Stimulated activated CD8-positive, alpha-beta memory T cell treated with anti-CD3 and anti-CD28 coated beads, Interleukin-15, amount 100 ng/mL, for 4 hours (primary cell): ENCODE measurements around the gene CFAP52.
"Not testable (repeated sequence)": the region's sequence is repeated elsewhere in the genome, so short reads cannot be mapped to it uniquely, and the experiment has no call there.

ENCODE experiments used
- DNase-seq, 2 donors: peaks; one replicate each; pipeline ENCODE4 v3.0.0-alpha.2; 2020; ENCODE audit warnings: low read depth in 2 of 2

Gene CFAP52

DNA sequence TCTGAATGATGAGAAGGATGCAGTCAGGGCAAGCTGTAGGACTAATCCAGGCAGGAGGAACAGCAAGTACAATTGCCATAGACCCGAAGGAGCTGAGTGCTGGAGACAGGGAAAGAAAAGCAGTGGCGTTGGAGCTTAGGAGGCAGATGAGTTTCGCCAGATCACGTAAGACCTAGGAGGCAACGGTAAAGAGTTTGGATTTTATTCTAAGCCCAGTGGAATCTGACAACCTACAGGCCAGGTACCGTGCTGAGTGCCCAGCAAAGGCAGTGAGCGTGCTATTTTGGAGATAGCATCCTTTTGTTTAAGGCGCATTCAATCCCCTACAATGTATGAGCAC, 70.1 kb downstream of the CFAP52 start:
- no peak for DNase-seq

DNA sequence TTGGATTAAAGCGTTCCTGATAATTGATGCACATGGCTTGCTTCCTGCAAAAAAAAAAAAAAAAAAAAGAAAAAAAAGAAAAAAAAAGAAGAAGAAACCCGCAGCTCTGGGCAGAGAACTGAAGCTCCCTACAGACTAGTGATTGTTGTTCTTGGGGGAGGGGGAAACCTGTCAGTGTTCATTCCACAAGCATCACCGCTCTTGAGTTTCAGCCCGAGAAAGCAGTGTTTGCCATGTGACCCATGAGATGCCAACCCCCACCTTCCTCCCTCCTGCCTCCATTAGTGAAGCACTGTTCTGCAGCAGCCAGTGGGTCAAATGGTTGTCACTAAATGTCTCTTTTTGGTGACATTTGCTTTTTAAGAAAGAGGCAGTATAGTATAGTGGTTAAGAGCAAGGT, 70.6 kb downstream of the CFAP52 start:
- DNase-seq, result no peak

DNA sequence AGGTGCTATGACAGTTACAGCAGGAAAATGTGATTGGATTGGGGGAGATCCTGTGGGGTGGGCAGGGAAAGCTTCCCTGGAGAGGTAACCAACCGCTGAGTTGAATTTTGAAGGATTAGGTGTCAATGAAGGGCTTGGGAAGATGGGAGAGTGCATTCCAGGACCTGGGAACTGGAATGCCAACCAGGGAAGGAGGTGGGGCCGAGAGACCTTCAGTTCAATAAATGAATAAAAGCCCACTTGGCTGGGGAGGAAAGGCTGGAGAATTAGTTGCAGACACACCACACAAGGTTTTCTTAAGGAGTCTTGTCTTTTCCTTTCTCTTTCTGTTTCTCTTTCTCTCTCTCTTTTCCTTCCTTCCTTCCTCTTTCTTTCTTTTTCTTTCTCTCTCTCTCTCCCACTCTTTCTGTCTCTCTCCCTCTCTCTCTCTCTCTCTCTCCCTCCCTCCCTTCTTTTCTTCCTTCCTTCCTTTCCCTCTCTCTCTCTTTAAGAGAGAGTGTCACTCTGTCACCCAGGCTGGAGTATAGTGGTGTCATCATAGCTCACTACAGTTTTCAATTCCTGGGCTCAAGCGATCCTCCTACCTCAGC, 72.2 kb downstream of the CFAP52 start:
- no peak for DNase-seq

DNA sequence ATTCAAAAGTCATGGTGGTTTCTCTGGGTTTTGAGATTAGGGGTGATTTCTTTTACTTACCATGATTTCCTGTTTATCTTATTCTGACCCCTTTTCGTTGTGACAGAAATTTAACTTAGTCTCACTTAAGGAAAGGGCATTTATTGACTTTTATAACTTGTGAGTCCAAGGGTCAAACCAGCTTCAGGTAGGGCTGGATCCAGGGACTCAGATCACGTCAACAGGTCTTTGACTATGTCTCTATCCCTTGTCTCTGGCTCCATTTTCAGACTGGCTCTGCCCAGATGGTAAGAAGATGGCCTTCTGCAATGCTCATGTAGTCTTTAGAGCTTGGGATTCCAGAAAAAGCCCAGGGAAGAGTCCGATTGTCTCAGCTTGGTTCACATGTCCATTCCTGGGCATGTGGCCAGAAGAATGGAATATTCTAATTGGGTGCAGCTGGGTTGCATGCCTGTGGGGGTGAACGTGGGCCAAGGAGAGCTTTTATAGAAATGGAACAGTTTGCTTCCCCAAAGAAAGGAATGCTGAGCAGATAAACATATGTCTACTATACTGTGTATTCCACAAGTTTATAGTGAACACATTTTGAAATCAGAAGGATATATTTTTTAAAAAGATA, 82.3 kb downstream of the CFAP52 start:
- no peak for DNase-seq

DNA sequence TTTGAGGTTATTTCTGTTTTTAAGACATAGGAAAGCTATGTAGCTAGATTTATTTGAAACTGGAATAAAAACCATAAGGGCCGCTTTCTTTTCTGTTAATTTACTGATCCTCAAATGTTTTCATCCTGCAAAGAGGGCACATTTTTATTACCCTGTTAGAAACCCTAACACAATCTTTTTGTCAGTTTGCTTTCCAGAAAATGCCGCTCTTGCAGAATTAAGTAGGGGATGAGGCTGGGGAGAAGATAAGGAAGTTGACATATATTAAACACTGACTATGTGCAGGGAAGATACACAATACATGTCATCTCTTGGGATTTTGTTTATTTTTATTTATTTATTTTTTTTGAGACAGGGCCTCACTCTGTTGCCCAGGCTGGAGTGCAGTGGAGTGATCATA, 84.6 kb downstream of the CFAP52 start:
- no peak for DNase-seq

DNA sequence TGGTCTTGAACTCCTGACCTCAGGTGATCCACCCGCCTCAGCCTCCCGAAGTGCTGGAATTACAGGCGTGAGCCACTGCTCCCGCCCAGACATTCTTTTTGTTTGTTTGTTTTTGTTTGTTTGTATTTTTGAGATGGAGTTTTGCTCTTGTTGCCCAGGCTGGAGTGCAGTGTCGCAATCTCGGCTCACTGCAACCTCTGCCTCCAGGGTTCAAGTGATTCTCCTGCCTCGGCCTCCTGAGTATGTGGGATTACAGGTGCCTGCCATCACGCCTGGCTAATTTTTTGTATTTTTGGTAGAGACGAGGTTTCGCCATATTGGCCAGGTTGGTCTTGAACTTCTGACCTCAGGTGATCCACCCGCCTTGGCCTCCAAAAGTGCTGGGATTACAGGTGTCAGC, 87.1 kb downstream of the CFAP52 start:
- DNase-seq, result not testable (repeated sequence)

DNA sequence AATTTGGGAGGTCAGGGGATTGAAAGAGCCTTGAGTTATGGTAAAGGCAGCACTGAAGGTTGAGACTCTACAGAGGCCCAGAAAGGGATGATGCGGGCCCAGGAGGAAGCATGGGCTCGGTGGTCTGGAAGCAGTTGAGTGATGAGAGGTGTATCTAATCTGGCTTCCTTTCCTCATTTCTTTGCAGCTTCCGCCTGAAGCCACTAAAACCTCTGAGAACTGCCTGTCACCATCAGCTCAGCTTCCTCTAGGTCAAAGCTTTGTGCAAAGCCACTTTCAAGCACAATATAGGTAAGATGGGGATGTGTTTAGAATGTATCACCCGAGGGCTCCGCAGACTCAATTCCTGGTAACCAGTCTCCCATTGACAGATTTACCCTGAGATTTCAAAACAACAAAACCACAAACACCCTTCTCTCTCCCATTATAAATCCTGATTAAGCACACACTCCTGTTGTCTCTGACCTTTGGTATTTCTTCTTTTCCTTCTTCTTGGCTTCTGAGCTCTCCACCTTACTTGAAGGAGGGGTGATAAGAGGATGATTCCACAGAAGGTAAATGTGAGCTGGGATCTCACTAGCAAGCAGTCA, 90.1 kb downstream of the CFAP52 start:
- DNase-seq, result no peak

DNA sequence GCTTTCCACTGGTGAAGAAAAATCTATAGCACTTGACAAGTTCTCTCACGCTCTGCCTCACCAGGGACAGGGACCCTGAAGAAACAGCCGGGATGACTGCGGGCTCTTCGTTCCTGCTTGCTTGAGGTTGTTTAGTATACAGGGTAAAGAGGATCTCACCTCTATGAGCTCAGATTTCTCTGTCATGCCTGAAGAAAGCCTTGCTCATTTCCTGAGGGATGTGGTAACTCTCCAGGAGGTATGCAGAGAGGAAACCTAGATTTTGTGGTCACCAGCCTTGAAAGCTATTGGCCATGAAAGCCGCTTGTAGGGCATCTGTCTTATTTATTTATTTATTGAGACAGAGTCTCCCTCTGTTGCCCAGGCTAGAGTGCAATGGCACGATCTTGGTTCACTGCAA, 92.1 kb downstream of the CFAP52 start:
- no peak for DNase-seq

DNA sequence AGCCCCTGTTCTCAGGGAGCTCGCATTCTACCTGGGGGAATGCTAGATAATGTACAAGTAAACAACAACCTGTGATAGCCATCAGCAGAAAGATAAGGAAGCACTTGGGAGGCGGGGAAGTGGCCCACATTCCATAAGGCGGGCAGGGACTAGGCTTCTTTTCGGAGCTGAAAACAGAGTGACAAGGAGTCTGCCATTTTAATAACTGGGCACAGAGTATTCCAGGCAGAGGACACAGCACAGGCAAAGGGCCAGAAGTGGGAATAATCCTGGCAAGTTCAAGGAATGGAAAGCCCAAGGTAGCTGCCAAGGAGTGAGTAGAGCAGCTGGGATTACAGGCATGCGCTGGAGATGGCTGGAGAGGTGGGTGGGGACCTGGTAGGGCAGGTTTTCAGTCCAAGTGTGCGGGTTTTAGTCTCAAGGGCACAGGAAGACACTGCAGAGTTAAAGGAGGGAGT, 93.1 kb downstream of the CFAP52 start:
- no peak for DNase-seq

DNA sequence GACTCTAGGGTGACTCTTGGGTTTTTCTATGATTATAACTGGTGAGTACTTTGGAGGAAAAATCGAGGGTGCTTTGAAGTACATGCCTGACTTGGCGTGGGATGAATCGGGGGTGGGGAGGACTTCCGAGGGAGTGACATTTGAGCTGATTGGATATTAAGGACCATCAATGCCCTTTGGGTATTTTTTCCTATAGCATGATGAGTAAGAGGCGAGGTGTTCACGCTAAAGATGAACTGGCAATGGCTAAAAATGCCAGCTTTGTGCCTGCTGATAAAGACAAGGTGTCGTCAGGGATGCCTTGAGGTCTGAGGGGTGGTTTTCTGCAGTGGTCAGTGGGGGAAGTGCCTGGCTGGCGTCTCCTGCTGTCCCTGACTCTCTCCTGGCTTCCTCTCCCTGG, 94.2 kb downstream of the CFAP52 start:
- no peak for DNase-seq

DNA sequence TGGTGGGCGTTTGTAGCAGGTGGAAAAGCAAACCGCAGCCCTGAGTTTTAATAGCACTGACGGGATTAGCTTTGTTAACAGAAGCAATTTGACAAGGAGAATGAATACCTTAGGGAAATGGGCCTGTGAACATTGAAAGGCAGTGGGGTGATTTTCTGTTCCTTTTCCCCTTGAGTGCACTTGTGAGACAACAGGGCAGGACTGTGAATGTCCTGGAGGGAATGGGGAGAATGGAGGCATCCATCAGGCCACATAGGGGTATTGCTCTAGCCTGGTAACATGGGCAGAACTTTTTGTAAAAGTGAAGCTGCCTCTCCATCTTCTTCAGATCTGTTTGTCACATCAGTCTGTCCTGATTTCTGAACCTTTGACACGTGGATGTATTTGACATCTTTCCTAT, 95.1 kb downstream of the CFAP52 start:
- no peak for DNase-seq

DNA sequence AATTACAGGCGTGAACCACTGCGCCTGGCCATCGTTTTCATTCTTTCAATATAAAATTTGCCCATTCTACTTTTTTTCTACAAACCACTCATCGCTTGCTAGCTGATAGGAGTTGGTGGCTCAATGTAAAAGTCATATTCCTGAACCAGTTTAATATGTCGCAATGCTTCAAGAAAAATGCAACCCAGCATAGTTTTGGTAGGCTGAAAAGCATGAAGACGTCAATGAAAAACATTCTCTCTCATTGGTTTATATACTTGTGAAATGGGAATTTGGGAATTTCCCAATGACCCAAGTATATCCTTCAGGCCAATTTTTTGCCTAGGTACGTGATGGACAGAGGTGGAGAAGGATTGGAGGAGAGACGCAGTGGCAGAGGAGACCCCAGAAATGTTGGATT, 95.8 kb downstream of the CFAP52 start:
- DNase-seq, result no peak

DNA sequence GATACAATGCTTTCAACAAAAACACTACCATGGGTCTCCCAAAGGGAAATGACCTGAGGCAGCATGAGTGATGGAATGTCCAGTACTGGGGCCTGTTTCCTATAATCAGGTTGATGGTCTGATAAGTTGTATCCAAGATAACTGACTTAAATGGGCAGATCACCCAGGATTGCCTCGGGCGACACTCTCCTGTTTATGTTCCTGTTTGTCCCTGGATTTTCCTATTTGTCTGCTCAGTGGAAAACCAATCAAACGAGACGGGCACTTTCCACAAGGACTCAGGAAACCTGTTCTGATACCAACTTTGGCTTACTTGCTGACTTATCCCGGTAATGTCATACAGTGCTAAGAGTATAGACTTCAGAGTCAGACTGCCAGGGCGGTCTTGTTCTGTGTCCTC, 96.2 kb downstream of the CFAP52 start:
- DNase-seq, result no peak

DNA sequence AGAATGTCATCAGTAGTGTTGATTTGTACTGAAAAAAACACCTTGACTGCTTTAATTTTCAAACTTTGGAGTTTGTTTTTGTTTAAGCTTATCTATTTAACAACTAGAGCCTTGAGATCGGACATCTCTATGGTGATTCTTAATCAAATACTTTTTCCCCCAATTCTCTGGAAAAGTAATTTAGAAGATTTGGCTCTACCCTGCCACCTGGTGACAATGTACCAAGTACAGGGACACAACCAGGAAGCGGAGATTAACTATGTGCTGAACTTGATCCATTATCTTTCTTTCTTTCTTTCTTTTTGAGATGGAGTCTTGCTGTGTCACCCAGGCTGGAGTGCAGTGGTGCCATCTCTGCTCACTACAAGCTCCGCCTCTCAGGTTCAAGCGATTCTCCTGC, 99.6 kb downstream of the CFAP52 start:
- no peak for DNase-seq

DNA sequence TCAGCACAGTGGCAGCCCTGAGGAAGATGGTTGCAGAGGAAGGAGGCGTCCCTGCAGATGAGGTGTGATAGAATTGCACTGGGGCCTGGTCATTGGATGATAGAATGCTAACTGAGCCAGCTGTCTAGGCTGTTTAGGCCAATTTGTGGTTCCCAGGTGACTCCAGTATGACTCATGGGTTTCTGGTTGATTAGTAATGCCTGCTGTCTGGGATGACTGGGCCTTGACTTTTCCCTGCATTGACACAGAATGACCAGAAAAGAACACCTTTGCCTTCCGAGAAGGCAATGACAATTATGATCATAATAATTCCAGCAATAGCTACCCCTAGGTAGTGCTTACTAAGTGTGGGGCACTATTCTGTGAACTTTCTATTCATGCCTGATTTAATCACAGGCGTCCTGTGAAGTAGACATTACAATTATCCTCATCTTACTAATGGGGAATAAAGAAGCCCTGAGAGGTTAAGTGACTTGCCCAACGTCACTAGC, 100.4 kb downstream of the CFAP52 start:
- DNase-seq, result no peak

DNA sequence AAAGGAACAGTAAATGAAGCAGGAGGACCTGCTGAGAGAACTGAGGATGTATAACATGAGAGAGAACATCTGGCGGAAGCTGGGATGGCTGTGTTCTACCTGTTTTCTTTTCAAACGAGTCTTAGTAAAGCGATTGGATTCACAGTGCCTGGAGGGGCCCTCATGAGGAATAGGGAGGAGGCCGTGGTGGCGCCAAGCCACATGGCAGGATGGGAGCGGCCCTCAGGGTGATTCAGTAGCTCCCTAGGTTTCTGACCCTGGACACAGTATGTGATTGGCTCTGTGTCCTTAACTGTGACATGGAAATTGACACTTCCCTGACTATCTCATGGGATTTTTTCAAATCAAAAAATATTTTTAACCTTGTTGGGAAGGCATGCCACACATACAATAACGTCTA, 101.0 kb downstream of the CFAP52 start:
- no peak for DNase-seq

DNA sequence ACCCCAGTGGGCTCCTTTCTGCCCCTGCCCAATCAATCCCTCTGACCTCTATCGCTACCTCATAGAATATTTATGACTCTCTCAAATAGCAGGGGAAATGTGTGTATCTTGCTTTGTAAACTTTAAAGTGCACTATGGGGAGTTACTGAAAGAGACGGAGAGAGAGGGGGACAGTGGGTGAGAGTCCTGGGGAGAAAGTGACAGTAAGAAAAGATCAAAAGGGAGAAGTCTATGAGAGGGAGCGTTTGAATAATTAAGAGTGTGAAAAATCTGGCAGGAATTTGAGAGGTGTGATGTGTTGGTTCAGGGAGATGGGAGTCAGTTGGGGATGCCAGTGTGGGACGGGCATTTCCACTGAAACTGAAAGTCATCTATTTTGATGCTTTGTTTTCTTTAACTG, 101.5 kb downstream of the CFAP52 start:
- DNase-seq, result no peak

DNA sequence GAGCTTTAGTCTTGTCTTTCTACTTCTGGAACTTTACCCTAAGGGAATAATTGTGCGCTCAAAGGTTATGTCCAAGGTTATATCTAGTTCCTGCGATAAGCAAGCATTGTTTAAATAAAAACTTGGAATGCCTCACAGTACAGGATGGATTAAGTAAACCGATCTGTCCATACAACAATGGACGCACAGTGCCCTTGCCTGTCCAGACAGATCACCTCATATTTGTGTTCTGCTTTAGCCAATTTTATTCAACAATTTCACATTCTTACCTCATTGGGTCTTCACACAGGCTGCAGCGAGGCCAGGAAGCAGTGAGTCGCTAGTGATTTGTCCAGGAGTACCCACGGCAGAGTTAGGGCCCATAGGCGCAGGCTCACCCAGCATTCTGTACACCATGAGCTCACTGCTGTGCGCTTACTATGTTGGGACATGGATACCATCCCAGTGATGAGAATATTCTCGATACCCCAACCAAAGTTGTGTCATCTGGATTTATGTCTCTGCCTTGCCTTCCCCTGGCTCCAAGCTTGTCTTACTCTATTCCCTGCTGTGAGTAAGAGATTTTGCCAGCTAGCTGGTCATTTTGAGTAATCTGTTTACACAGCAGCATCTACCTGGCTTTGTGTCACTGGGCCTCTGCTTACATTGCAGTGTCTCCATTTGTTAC, 108.6 kb downstream of the CFAP52 start:
- DNase-seq, result no peak
